ENCODE measurements around the gene NFE2L2. TPM values are rescaled to one million over a fixed set of nuclear protein-coding genes. Genes with fewer than 3 reads are reported as not detected.

The NFE2L2 gene
- 73.3 and 81.2 TPM in 2 replicates for total RNA-seq

DNA sequence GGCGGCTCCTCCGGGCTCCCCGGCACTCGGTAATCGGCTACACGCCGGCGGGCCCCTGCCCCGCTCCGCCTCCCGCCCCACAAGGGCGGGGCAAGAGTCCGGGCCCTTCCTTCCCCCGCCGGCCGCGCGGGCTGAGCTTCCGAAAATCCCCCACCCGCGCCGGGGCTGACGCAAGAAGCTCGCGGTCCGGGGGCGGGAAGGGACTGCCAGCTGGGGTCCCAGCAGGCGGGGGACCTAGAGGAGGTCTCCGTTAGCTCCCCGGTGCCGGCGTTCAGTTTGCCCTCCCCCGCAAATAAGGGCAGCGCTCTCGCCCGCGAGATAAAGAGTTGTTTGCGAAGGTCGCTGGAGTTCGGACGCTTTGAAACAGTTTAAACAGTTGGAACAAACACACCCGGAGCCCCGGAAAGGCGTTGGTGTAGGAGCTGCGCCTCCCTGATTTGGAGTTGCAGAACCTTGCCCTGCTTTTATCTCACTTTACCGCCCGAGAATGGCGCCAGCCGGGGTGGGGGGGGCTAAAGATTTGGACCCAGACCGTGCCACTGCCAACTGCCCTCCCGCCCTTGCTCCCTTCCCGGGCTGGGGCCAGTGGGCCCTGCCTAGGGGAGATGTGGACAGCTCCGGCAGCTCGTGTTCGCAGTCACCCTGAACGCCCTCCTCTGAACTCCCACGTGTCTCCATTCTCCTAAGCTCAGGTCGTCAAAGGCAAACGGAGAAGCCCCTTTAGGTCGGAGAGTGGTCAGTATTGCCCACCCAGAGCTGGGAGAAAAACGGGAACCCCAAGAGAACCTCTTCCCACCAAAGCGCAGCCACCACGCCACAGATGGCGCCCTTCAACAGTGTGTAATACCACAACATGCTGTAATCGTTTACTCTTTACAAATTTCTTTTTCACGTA is at the start of gene NFE2L2:
TSS of gene NFE2L2 (minus strand) at position 35 of the 895 bp plus-strand sequence. CDS start 151 bp downstream, outside the sequence.

DNA sequence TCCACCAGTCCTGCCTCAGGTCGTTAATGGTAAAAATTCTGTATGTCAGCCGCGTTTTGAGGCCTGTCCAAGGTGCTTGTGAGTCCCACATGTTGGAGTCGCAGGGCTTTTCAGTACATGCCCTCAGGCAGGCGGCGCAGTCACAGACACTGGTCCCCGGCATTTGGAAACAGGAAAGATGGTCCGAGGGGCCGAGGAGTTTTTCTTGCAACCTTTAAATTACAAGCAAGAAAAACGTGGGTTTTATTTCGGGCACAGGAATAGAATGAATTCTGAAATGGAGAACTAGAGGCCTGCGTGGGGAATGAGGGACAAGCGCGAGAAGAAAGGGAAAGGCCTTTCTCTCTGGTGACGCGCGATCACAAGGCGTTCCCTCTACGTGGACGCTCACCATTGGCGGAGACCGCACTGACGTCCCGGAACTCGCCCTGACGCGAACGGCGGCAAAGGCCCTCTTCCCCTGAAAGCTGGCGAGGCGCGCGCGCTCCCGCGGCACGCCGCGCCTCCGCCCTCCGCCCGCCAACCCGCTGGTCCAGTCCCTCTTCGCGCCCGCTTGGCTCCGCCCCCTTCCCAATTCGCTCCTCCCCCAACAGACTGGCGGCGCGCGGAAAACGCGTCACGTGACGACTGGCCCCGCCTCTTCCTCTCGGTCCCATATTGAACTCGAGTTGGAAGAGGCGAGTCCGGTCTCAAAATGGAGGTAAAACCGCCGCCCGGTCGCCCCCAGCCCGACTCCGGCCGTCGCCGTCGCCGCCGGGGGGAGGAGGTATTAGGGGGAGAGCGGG is 52.2 kb downstream of the NFE2L2 start, which contains the start of gene HNRNPA3:
TSS of gene HNRNPA3 (plus strand) at position 689 of the 785 bp plus-strand sequence. CDS start at position 695, 6 bp downstream.

Other genes starting within 250 kb of the NFE2L2 start
- gene HNRNPA3, start 51.9 kb downstream of the NFE2L2 start, total RNA-seq: 14.4 and 20.7 TPM in 2 replicates
- 20.2 and 21.2 TPM in 2 replicates for gene AGPS, start 128.0 kb upstream of the NFE2L2 start, total RNA-seq

Measured in pericardium fibroblast (primary cell).